ENCODE measurements around the gene RAPGEF1.
"Not testable (repeated sequence)": the region's sequence is repeated elsewhere in the genome, so short reads cannot be mapped to it uniquely, and the experiment has no call there.

Gene RAPGEF1

DNA sequence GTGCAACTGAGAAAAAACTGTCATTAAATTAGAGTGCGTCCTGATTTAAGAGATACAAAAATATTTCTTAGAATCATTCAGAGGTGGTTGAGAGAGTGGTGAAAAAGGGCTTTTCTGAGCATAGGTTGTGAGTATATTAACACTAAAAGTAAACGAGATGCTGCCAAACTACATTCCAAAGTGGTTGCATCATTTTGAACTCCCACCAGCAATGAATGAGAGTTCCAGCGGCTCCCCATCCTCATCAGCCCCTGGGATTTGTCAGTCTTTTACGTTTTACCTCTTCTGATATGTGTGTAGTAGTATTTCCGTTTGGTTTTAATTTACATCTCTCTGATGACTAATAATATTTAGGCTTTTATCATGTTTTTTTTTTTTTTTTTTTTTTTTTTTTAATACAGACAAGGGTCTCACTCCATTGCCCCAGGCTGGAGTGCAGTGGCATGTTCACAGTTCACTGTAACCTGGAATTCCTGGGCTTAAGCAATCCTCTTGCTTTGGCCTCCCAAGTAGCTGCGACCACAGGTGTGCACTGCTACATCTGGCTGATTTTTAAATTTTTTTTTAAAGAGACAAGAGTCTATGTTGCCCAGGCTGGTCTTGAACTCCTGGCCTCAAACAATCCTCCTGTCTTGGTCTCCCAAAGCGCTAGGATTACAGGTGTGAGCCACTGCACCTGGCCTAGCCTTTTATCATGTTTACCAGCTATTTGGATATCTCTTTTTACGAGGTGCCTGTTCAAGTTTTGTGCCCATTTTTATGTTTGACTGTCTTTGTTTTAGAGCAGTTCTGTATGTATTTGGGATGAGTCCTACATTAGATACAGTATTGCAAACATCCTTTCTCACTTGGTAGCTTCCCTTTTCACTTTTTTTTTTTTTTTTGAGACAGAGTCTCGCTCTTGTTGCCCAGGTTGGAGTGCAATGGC lies 177.6 kb downstream of the RAPGEF1 start:
- H3K4me3 ChIP-seq (ENCODE audit: low read length) = no peak overlapping the region
- DNase-seq (ENCODE audit: low read depth, low spot score) = no peak

DNA sequence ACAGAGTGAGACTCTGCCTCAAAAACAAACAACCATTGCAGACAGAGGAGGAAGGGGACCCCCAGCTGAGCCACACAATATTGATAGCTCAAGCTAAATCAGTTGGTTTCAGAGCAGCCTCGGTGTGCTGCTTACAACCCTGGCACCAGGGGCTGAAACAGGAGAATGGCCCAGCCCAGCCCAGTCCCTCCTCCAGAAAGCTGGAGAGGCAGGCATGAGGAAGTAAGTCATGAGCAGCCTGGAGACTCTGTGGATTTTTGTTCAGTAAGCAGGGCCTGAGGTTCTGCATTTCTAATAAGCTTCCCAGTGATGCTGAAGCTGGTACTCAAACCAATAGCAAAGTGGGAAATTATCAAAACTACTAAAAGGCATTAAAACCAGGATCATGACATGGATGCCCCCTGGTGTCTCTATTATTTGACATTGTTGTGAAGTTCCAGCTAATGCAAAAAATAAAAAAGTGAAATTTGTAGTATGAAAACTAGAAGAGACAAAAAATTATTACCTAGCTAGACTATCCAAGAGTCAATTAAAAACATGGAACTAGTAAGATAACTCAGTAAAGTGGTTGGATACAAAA lies 180.4 kb downstream of the RAPGEF1 start:
- peak; percentile 32 for DNase-seq (ENCODE audit: low read depth, low spot score)
- H3K4me3 ChIP-seq (ENCODE audit: low read length) = no peak overlapping the region

DNA sequence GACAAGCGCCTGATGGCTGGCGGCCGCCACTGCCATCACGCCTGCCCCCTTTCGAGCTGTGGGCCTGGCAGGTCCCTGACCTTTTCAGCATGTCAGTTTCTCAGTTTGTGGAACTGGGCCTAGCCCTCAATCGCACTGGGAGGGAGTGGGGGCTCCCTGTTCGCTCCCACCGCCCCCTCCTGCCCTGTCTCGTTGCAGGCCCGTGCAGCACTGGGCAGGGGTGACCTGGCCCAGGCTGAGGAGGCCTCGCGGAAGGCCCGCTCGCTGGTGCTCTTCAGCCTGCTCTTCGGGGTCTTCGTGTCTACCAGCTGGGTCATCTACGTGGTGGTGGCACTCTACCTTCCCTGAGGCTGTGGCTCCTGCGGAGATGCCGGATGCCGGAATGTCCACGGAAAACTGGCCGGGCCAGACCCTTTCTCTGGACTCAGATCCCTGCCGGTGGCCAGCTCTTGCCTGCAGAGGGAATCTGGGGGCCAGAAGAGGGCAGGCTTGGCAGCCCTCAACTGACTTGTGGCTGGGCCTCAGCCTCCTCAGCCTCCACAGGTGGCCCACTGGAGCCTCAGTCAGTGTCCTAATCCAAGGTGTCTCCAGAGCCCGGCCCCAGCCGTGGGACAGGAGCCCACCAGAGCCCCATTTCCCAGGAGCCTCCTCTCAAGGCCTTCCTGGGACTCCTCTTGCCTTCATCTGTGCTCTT lies 181.9 kb downstream of the RAPGEF1 start:
- no peak overlapping the region for H3K4me3 ChIP-seq (ENCODE audit: low read length)
- DNase-seq (ENCODE audit: low read depth, low spot score) = no peak

DNA sequence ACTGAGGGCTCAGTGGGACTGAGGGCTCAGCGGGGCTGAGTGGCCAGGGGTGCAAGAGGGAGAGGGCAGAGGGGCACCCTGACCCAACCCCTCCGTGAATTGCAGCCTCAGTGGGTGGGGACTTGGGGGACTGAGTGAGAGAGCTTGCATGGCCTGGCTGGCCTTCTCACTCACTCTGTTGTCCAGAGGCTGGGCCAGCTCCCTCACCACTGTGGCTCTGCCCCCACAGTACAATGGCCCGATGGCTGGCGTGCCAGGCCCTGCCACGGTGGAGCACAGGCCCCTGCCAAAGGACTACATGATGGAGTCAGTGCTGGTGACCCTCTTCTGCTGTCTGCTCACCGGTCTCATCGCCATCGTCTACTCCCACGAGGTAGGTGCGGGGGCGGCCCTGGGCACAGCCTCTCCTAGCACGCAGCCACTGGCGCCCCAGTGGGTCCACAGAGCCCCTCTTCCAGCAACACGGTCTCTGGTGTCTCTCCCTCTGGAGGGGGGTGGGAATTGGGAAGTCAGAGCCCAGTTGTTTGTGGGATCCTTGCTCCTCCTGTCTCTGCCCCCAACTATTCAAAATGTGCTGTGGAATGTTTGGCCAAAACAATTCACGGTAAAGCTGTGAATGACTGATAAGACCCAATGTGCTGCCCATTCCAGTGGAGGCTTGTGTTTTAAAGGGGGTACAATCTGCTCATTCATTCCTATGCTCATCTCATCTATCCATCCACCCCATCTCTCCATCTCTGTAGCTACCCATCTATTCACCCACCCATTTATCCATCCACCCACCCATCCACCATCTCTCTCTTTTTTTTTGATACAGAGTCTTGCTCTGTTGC lies 183.8 kb downstream of the RAPGEF1 start:
- DNase-seq (ENCODE audit: low read depth, low spot score) = no peak
- H3K4me3 ChIP-seq (ENCODE audit: low read length) = no peak overlapping the region

DNA sequence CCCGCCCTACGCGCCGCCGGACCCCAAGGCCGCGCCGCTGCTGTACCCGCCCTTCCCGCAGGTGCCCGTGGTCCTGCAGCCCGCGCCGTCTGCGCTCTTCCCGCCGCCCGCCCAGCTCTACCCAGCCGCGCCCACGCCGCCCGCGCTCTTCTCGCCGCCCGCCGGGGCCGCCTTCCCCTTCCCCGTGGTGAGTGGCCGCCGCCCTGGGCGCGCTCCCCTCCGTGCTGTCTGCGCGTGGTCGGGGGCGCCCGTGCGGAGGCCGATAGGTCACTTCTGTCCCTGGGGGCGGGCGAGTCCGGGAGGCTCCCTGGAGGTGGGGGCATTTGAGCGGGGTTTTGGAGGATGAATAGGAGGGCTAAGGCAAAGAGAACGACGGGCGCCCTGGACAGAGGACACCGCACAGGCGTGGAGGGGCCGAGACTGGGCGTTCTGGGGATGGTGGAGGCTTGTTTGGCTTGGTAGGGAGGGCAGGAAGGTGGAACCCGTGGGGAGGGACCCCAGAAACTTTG lies 185.0 kb downstream of the RAPGEF1 start:
- no peak overlapping the region for H3K4me3 ChIP-seq (ENCODE audit: low read length)
- no peak for DNase-seq (ENCODE audit: low read depth, low spot score)

DNA sequence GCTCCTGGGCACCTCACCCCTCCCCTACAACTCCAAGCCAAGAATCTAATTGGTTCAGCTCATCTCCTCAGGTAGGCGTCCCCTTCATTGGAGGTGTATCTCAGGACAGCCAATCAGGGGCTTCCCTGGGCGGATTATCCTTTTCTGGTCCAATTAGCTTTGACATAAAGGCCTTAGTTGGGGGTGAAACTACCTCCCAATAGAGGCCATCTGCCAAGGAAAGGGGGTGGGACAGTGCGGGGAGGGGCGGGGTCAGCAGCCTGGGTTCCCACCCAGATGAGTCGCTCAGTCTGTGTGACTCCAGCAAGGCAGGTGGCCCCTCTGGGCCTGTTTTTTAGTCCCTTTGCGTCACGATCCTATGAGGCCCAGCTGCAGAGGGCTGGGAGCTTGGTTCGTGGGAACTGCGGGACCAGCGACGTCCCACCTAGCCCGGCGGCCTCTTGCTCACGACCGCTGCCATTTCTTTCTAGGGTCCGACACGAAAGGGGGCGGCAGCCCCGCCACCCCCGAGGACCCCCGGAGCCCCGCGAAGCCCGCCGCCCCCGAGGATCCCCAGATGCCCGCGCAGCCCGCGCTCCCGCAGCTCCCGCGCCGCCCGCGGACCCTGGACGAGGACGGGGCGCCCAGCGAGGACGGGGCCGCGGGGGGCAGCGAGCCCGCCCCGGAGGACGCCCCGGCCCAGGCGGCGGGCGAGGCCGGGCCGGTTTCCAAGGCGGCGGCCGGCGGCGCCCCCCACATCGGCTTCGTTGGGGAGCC lies 185.6 kb downstream of the RAPGEF1 start:
- DNase-seq (ENCODE audit: low read depth, low spot score) = peak; percentile 51
- H3K4me3 ChIP-seq (ENCODE audit: low read length) = no peak overlapping the region

DNA sequence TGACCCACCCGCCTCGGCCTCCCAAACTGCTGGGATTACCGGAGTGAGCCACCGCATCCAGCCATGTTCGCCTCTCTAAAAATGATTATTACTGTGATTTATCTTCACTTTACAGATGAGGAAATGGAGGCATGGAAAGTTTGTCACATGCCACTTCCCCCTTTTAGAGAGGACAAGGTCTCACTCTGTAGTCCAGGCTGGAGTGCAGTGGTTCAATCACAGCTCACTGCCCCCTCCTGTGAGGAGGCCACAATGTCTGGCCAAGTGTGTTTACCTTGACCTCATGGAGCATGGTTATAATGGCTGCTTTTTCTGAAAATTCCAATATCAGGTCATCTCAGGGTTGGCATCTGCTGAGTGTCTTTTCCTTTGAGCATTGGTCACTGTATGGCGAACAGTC lies 187.8 kb downstream of the RAPGEF1 start:
- no peak for DNase-seq (ENCODE audit: low read depth, low spot score)
- H3K4me3 ChIP-seq (ENCODE audit: low read length) = no peak overlapping the region

GRCh38 chr9:131550465-131550864 lies 189.4 kb downstream of the RAPGEF1 start:
- not testable (repeated sequence) for DNase-seq (ENCODE audit: low read depth, low spot score); H3K4me3 ChIP-seq (ENCODE audit: low read length)

DNA sequence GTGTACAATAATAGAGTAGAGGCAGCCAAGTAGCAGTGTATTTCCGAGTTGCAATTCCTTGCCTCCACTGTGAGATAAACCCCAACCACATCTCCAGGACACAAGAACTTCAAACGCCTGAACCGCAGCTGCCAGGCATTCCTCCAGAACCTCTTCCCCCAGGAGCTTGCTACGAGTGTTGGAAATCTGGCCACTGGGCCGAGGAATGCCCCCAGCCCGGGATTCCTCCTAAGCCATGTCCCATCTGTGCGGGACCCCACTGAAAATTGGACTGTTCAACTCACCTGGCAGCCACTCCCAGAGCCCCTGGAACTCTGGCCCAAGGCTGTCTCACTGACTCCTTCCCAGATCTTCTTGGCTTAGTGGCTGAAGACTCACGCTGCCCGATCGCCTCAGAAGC lies 190.7 kb downstream of the RAPGEF1 start:
- not testable (repeated sequence) for DNase-seq (ENCODE audit: low read depth, low spot score); H3K4me3 ChIP-seq (ENCODE audit: low read length)

GRCh38 chr9:131546336-131547084 lies 193.4 kb downstream of the RAPGEF1 start:
- no peak for DNase-seq (ENCODE audit: low read depth, low spot score)
- H3K4me3 ChIP-seq (ENCODE audit: low read length) = no peak overlapping the region

- no peak overlapping the region for H3K4me3 ChIP-seq (ENCODE audit: low read length)
- DNase-seq (ENCODE audit: low read depth, low spot score) = no peak
These were observed 194.0 kb downstream of the RAPGEF1 start for GRCh38 chr9:131545786-131546335.

DNA sequence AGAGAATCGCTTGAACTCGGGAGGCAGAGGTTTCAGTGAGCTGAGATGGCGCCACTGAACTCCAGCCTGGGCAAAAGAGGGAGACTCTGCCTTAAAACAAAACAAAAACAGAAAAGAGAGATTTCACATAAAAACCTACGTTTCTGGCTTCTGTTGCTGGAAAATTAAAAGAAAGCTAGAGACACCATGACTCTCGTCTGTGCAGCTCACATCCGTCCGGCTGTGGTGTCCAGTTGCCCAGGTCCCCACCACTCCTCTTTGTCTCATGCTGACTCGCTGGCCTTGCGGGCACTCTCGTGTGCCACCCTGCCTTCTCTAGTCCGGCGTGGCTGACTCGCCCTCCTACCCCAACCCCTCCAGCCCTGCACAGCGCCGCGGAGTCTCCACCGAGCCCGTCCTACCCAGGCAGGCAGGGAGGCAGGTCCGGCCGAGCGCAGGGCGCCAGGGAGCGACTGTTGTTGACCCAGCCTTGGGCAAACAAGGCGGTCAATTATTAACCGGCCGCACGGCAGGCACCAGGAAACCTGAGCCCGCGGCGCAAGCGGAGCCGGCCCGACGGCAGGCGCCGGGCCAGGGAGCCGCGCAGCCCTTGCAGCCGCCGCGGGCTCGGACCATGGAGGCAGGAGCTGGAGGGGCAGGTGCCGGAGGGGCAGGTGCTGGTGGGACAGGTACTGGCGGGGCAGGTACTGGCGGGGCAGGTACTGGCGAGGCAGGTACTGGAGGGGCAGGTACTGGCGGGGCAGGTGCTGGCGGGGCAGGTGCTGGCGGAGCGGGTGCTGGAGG lies 194.7 kb downstream of the RAPGEF1 start, which contains the start of gene PRRT1B:
TSS of gene PRRT1B (plus strand) at position 521 of the 783 bp plus-strand sequence. CDS start at position 614, 93 bp downstream.
- DNase-seq (ENCODE audit: low read depth, low spot score) = no peak
- no peak within 1 kb of the TSS for H3K4me3 ChIP-seq (ENCODE audit: low read length)

DNA sequence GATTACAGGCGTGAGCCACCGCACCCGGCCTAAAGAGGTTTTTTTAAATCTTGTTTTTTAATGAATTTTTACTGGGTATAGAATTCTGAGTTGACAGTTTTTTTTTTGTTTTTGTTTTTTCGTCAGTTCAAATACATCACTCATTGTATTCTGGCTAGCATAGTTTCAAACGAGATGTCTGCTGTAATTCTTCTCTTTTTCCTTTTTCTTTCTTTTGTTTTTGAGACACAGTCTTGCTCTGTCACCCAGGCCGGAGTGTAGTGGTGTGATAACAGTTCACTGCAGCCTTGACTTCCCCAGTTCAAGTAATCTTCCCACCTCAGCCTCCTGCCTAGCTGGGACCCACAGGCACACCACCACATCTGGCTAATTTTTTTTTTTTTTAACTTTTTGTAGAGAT lies 196.7 kb downstream of the RAPGEF1 start:
- H3K4me3 ChIP-seq (ENCODE audit: low read length) = no peak overlapping the region
- DNase-seq (ENCODE audit: low read depth, low spot score) = no peak

DNA sequence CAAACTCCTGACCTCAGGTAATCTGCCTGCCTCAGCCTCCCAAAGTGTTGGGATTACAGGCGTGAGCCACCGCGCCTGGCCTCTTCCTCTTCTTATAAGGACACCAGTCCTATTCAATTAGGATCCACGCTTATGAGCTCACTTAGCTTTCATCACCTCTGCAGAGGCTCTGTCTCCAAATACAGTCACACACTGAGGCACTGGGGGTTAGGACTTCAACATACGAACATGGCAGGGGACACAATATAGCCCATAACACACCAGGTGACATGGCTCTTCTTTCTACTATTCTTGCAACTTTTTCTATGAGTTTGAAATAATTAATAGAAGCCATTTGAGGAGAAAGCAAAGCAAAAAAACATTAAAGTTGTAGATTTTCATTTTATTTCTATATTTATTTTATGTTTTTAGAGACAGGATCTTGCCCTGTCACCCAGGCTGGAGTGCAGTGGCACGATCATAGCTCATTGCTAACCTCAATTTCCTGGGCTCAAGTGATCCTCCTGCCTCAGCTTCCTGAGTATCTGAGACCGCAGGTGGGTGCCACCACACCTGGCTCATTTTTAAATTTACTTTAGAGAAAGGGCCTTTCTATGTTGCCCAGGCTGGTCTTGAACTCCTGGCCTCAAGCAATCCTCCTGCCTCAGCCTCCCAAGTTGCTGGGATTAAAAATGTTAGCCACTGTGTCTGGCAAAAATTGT lies 200.5 kb downstream of the RAPGEF1 start:
- no peak overlapping the region for H3K4me3 ChIP-seq (ENCODE audit: low read length)
- DNase-seq (ENCODE audit: low read depth, low spot score) = peak; percentile 66

DNA sequence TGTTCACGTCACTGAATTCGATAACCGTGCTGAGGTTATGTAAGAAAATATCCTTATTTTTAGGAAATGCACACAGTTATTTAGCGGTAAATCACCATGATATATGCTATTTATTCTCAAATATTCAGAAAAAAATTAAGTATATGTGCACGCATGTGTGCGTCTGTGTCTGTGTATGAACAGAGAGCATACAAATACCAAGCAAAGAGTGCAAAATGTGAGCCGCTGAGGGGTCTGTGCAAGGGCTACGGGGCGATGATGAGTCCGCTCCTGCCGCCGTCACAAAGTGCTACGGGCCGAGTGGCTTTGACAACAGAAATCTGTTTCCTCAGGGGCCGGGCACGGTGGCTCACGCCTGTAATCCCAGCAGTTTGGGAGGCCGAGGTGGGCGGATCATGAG lies 201.9 kb downstream of the RAPGEF1 start:
- no peak overlapping the region for H3K4me3 ChIP-seq (ENCODE audit: low read length)

DNA sequence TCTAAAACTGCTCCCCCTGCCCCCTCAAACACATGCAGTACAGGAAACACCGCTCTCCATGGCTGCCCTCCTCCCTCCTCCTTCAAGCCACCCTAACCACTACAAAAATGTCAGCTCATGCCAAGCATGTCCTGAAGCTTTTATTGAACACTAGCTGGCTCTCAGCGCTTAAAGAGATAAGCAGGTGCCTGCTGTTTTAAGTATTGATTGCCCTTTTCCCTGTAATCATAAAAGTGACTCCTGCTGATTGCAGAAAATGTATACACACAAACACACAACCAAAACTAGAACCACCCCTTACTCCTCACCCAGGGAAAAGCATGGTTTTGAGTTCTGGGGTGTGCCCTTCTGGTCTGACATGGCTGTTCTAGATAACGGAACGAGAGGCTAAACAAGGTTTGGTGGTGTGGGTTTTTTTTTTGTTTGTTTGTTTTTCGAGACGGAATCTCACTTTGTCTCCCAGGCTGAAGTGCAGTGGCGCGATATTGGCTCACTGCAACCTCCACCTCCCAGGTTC lies 205.1 kb downstream of the RAPGEF1 start:
- peak overlapping the region; percentile 27 for H3K4me3 ChIP-seq (ENCODE audit: low read length)
- DNase-seq (ENCODE audit: low read depth, low spot score) = peak; percentile 93

More for the DNA sequence above, 201.9 kb downstream of the RAPGEF1 start:
- DNase-seq (ENCODE audit: low read depth, low spot score) = no peak
